ENCODE results near the gene QPCTL. TPM values are rescaled to one million over a fixed set of nuclear protein-coding genes. Genes with fewer than 3 reads are reported as not detected.

Gene QPCTL
- total and polyA plus RNA-seq, 2 of the 4 experiments (the other 2 are of a cell fraction) = 6.6 to 11.5 TPM

DNA sequence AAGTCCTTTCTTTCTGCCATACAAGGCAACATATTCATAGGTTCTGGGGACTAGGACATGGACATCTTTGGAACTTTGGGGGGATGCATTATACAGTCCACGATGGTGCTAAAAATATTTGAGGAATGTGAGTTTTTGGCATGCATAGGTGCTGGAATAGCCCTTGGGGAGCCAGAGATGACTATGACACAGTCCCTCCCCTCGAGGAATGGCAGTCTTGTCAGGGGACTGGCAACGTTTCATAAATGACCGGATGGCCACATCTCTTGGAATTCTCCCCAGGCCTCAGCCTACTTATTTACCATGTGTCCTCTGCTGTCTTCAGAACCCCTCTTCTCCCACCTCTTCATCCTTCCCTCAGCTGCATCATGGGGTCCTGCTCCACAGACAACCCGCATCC, 54.4 kb downstream of the QPCTL start:
- Histone ChIP-seq H4K91ac (ENCODE audit: insufficient read depth, low read depth, low read length) (no peak overlapping the region), H3K18ac (ENCODE audit: low read depth, low read length) (no peak overlapping the region), H3K4ac (ENCODE audit: low read depth, low read length) (no peak overlapping the region), H2AK5ac (ENCODE audit: low read depth, low read length) (no peak overlapping the region), H3K9ac (ENCODE audit: low read depth, low read length) (no peak overlapping the region), H3K14ac (replicated peaks; ENCODE audit: low read depth, low read length) (no peak overlapping the region), H3K4me2 (ENCODE audit: low read depth, low read length) (no peak overlapping the region), H4K20me1 (ENCODE audit: insufficient read depth, low read length) (no peaks in the 10 kb centered on the region), H3K9me1 (ENCODE audit: insufficient read depth, low read length) (no peaks in the 10 kb centered on the region), H3K79me1 (ENCODE audit: low read depth in 1 of 2, low read length in 2 of 2) (no peaks in the 10 kb centered on the region), H3K23ac (ENCODE audit: low read depth, low read length) (no peak overlapping the region), H2AK9ac (replicated peaks; ENCODE audit: low read depth, low read length, poor library complexity) (no peak overlapping the region), H2AFZ (replicated peaks; ENCODE audit: low read length, poor library complexity) (no peak overlapping the region), H3K36me3 (ENCODE audit: control insufficient read depth, insufficient read depth, low read length) (no peaks in the 10 kb centered on the region), H2BK5ac (ENCODE audit: low read depth, low read length, poor library complexity, severe bottlenecking) (no peak overlapping the region), H3K9me3 (ENCODE audit: control insufficient read depth, insufficient read depth, low read length) (no peaks in the 10 kb centered on the region), H3K4me3 (ENCODE audit: insufficient read depth, low read depth, low read length) (no peak overlapping the region), H2BK120ac (ENCODE audit: low read depth, low read length) (no peak overlapping the region), H3K27ac (ENCODE audit: insufficient read depth, low read length) (no peak overlapping the region), H4K8ac (ENCODE audit: low read depth in 2 of 2, low read length in 2 of 2) (no peak overlapping the region), H2BK20ac (ENCODE audit: low read depth, low read length) (no peak overlapping the region), H3K27me3 (ENCODE audit: control insufficient read depth, insufficient read depth, low read length) (peaks cover 22% of the 10 kb centered on the region), H3K4me1 (ENCODE audit: control insufficient read depth, insufficient read depth, low read length) (no peaks in the 10 kb centered on the region), H4K5ac (ENCODE audit: low read depth, low read length) (no peak overlapping the region), H3K56ac (ENCODE audit: extremely low read depth, insufficient read depth, low read length) (no peak overlapping the region), H2BK15ac (ENCODE audit: low read depth, low read length) (no peak overlapping the region)
- TF ChIP-seq BHLHE40 (IDR thresholded peaks at IDR 0.05; ENCODE audit: low read depth, low read length) (no peak), CHD1 (IDR thresholded peaks at IDR 0.05; ENCODE audit: low read depth, low read length) (no peak), MAZ (IDR thresholded peaks at IDR 0.05; ENCODE audit: borderline replicate concordance, low read depth, low read length) (no peak), SMC3 (IDR thresholded peaks at IDR 0.05; ENCODE audit: low read depth, low read length) (no peak), ELK1 (IDR thresholded peaks at IDR 0.05; ENCODE audit: borderline replicate concordance, low read depth, low read length) (no peak), USF2 (IDR thresholded peaks at IDR 0.05; ENCODE audit: low read depth, low read length) (no peak), MXI1 (IDR thresholded peaks at IDR 0.05; ENCODE audit: borderline replicate concordance, low read depth, low read length) (no peak), RCOR1 (IDR thresholded peaks at IDR 0.05; ENCODE audit: insufficient replicate concordance, low read length) (no peak), CEBPB (IDR thresholded peaks at IDR 0.05; ENCODE audit: low read depth, low read length) (no peak), MAFK (IDR thresholded peaks at IDR 0.05; ENCODE audit: low read depth, low read length) (no peak), RAD21 (IDR thresholded peaks at IDR 0.05; ENCODE audit: low read length) (no peak), NFE2L2 (IDR thresholded peaks at IDR 0.05; ENCODE audit: low read depth, low read length) (no peak), RFX5 (IDR thresholded peaks at IDR 0.05; ENCODE audit: low read depth, low read length) (no peak), POLR2A (IDR thresholded peaks at IDR 0.05; ENCODE audit: low read depth, low read length) (no peak), FOS (IDR thresholded peaks at IDR 0.05; ENCODE audit: low read depth, low read length) (no peak)
- TF ChIP-seq, protein P1, sequence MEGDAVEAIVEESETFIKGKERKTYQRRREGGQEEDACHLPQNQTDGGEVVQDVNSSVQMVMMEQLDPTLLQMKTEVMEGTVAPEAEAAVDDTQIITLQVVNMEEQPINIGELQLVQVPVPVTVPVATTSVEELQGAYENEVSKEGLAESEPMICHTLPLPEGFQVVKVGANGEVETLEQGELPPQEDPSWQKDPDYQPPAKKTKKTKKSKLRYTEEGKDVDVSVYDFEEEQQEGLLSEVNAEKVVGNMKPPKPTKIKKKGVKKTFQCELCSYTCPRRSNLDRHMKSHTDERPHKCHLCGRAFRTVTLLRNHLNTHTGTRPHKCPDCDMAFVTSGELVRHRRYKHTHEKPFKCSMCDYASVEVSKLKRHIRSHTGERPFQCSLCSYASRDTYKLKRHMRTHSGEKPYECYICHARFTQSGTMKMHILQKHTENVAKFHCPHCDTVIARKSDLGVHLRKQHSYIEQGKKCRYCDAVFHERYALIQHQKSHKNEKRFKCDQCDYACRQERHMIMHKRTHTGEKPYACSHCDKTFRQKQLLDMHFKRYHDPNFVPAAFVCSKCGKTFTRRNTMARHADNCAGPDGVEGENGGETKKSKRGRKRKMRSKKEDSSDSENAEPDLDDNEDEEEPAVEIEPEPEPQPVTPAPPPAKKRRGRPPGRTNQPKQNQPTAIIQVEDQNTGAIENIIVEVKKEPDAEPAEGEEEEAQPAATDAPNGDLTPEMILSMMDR (conservative IDR thresholded peaks at IDR 0.05; ENCODE audit: low read depth, low read length) = no peak
- no peak for ATAC-seq (ENCODE audit: low read depth)
- no TSS peak for BruUV-seq (replicated peaks)
- CTCF ChIA-PET = no interaction called here
- in situ Hi-C loops (cut with MboI; ENCODE audit: low sequenced_read_pairs) (no loop called here), dilution Hi-C loops (cut with HindIII; ENCODE audit: low sequenced_read_pairs, unreplicated experiment) (no loop called here), intact Hi-C loops (cut with micrococcal nuclease) (no loop called here)
- no peak for DNase-seq
- POLR2A ChIA-PET (ENCODE audit: unreplicated experiment) = no interaction called here
- WGBS, 2 experiments (ENCODE audit: extremely low coverage in 2 of 2, insufficient read length in 1 of 2) = 65% methylated on average over 4 of the region's 5 CpGs; no CpG with 5 or more reads in 1 of the 2 experiments

All from IMR-90 (cell line).